HCT116 (cell line): ENCODE results near the gene COL18A1. TPM values are rescaled to one million over a fixed set of nuclear protein-coding genes. Genes with fewer than 3 reads are reported as not detected.

Experiments
- ATAC-seq: fragments of 200-7000 bp; cut with Tn5 transposase; 2 replicates; pipeline ENCODE4 v1.9.1; 2020; ENCODE audit warnings: mild to moderate bottlenecking, moderate library complexity
- BruUV-seq: library from RNA; stranded (reverse); fragments of 400-500 nt; replicated peaks from 2 replicates; lab custom pipeline; 2021; lab: Mats Ljungman, UMichigan
- CTCF ChIA-PET: fragments of 300-600 bp; sonication (Branson Sonifier 250); formaldehyde crosslinking; loops from one replicate; lab custom pipeline; 2021; ENCODE audit warnings: antibody characterized with exemption; lab: Charles Lee
- POLR2A ChIA-PET: fragments of 300-600, 350-600 bp; sonication (Branson Sonifier 250); formaldehyde crosslinking; loops from one replicate; lab custom pipeline; 2021; ENCODE audit warnings: antibody characterized with exemption; lab: Charles Lee
- RAD21 ChIA-PET, 2 experiments: fragments of 300-600 bp; sonication (Branson Sonifier 250); formaldehyde crosslinking; loops; one replicate each; lab custom pipeline; 2023; ENCODE audit warnings: low total read pairs in 2 of 2; ENCODE audit not compliant: uncharacterized antibody in 2 of 2, unreplicated experiment in 2 of 2, low non-redundant PET in 1 of 2; lab: Charles Lee
- DNase-seq: peaks from one replicate; pipeline ENCODE4 v3.0.0-alpha.2; 2010; ENCODE audit warnings: low read depth, low spot score
- H2AFZ ChIP-seq: fragments of 200-600 bp; shearing (Covaris generic), sonication (generic); 2 replicates; pipeline ENCODE4 v1.6.1; 2017; ENCODE audit warnings: low read depth, mixed run types, mixed read lengths, antibody characterized with exemption, low read length; ENCODE audit not compliant: poor library complexity, severe bottlenecking
- H3K27ac ChIP-seq: 2 replicates; pipeline ENCODE4 v1.5.1; 2012; ENCODE audit warnings: low read depth, low read length
- H3K27me3 ChIP-seq: fragments of 200-600 bp; sonication (generic); 2 replicates; pipeline ENCODE4 v1.6.1; 2016; ENCODE audit warnings: mixed run types, low read length, mixed read lengths; ENCODE audit not compliant: insufficient read depth
- H3K36me3 ChIP-seq, 2 experiments: fragments of 200-500 bp in 1 of 2; fragments of 200-600 bp in 1 of 2; sonication (Bioruptor generic) in 1 of 2; sonication (generic) in 1 of 2; 2 replicates each; pipeline versions ENCODE4 v1.5.1 to v1.6.1; 2014 to 2016; ENCODE audit warnings: low read length in 2 of 2, inconsistent platforms in 1 of 2, mixed read lengths in 1 of 2, mixed run types in 1 of 2; ENCODE audit not compliant: insufficient read depth in 2 of 2, control insufficient read depth in 1 of 2
- H3K4me1 ChIP-seq, 2 experiments: fragments of 200-600 bp in 1 of 2; sonication (generic) in 1 of 2; 2 replicates each; pipeline versions ENCODE4 v1.5.1 to v1.6.1; 2012 to 2017; ENCODE audit warnings: low read length in 2 of 2, inconsistent platforms in 1 of 2, mild to moderate bottlenecking in 1 of 2, mixed read lengths in 1 of 2, mixed run types in 1 of 2, moderate library complexity in 1 of 2; ENCODE audit not compliant: insufficient read depth in 2 of 2, control insufficient read depth in 1 of 2
- H3K4me2 ChIP-seq: fragments of 200-600 bp; sonication (generic); 2 replicates; pipeline ENCODE4 v1.6.1; 2017; ENCODE audit warnings: mixed run types, low read length, mixed read lengths
- H3K4me3 ChIP-seq, 2 experiments: fragments of 200-600 bp in 1 of 2; sonication (generic) in 1 of 2; replicated peaks in 1 of 2; 2 replicates each; pipeline ENCODE4 v1.5.1; 2011 to 2016; ENCODE audit warnings: low read length in 2 of 2, control low read depth in 1 of 2, low read depth in 1 of 2, mild to moderate bottlenecking in 1 of 2, mixed read lengths in 1 of 2, mixed run types in 1 of 2
- H3K79me2 ChIP-seq: fragments of 200-600 bp; sonication (generic); 2 replicates; pipeline ENCODE4 v1.6.1; 2017; ENCODE audit warnings: mild to moderate bottlenecking, mixed run types, low read length, moderate library complexity, mixed read lengths; ENCODE audit not compliant: insufficient read depth
- H3K9ac ChIP-seq: fragments of 200-600 bp; sonication (generic); 2 replicates; pipeline ENCODE4 v1.6.1; 2016; ENCODE audit warnings: low read length, mixed read lengths
- H3K9me2 ChIP-seq: fragments of 200-600 bp; sonication (generic), shearing (Covaris generic); 2 replicates; pipeline ENCODE4 v1.6.1; 2017; ENCODE audit warnings: mixed run types, mild to moderate bottlenecking, moderate library complexity; ENCODE audit not compliant: insufficient read depth
- H3K9me3 ChIP-seq, 2 experiments: fragments of 200-500 bp in 1 of 2; fragments of 200-600 bp in 1 of 2; sonication (Bioruptor generic) in 1 of 2; sonication (generic) in 1 of 2; 2 replicates each; pipeline ENCODE4 v1.6.1; 2014 to 2017; ENCODE audit warnings: low read length in 2 of 2, mixed read lengths in 2 of 2, inconsistent platforms in 1 of 2, low read depth in 1 of 2, mild to moderate bottlenecking in 1 of 2, mixed run types in 1 of 2, moderate library complexity in 1 of 2; ENCODE audit not compliant: control insufficient read depth in 1 of 2, insufficient read depth in 1 of 2
- H4K20me1 ChIP-seq: fragments of 200-600 bp; sonication (generic), shearing (Covaris generic); 2 replicates; pipeline ENCODE4 v1.6.1; 2017; ENCODE audit warnings: mixed run types, mild to moderate bottlenecking, moderate library complexity; ENCODE audit not compliant: insufficient read depth
- CBX3 ChIP-seq: IDR thresholded peaks from 2 replicates; pipeline ENCODE4 v1.6.1; 2012; ENCODE audit warnings: low read depth
- EGR1 ChIP-seq: IDR thresholded peaks from 2 replicates; pipeline ENCODE4 v1.6.1; 2012; ENCODE audit warnings: low read depth
- EZH2 ChIP-seq: fragments of 200-600 bp; sonication (generic); IDR thresholded peaks from 2 replicates; pipeline ENCODE4 v1.6.1; 2017; ENCODE audit warnings: antibody characterized with exemption, mixed run types
- POLR2A ChIP-seq: IDR thresholded peaks from 2 replicates; pipeline ENCODE4 v1.7.0; 2011; ENCODE audit warnings: borderline replicate concordance; ENCODE audit not compliant: insufficient read depth, insufficient read length; ENCODE audit errors: extremely low read depth
- POLR2AphosphoS5 ChIP-seq: IDR thresholded peaks from 2 replicates; pipeline ENCODE4 v1.6.1; 2011; ENCODE audit warnings: mild to moderate bottlenecking, low read depth, low read length, moderate library complexity
- SIN3A ChIP-seq: IDR thresholded peaks from 2 replicates; pipeline ENCODE4 v1.6.1; 2012; ENCODE audit warnings: low read depth
- SRF ChIP-seq: IDR thresholded peaks from 2 replicates; pipeline ENCODE4 v1.6.1; 2012; ENCODE audit warnings: low read depth
- YY1 ChIP-seq: IDR thresholded peaks from 2 replicates; pipeline ENCODE4 v1.6.1; 2011; ENCODE audit warnings: low read length, low read depth, moderate library complexity, mild to moderate bottlenecking; ENCODE audit not compliant: insufficient replicate concordance; ENCODE audit errors: extremely low read depth
- ZFX ChIP-seq: fragments of 450-650 bp; IDR thresholded peaks from 2 replicates; pipeline ENCODE4 v1.6.1; 2017
- intact Hi-C: fragments of 100-400 bp; cut with micrococcal nuclease; formaldehyde crosslinking; loops from 2 replicates; pipeline ENCODE4 v1.10.0; 2022
- total RNA-seq: library from RNA; stranded (reverse); gene quantifications from one replicate; pipeline ENCODE4 v1.2.1, GENCODE V29; 2021; ENCODE audit not compliant: unreplicated experiment
- TF ChIP-seq, protein P1 (sequence below): IDR thresholded peaks from 2 replicates; pipeline ENCODE4 v1.6.1; 2012
- TF ChIP-seq, protein P2 (sequence below): IDR thresholded peaks from 2 replicates; pipeline ENCODE4 v1.6.1; 2012; ENCODE audit warnings: low read depth

The COL18A1 gene
- total RNA-seq, 1 experiment from 2014 or later, result 59.5 TPM

DNA sequence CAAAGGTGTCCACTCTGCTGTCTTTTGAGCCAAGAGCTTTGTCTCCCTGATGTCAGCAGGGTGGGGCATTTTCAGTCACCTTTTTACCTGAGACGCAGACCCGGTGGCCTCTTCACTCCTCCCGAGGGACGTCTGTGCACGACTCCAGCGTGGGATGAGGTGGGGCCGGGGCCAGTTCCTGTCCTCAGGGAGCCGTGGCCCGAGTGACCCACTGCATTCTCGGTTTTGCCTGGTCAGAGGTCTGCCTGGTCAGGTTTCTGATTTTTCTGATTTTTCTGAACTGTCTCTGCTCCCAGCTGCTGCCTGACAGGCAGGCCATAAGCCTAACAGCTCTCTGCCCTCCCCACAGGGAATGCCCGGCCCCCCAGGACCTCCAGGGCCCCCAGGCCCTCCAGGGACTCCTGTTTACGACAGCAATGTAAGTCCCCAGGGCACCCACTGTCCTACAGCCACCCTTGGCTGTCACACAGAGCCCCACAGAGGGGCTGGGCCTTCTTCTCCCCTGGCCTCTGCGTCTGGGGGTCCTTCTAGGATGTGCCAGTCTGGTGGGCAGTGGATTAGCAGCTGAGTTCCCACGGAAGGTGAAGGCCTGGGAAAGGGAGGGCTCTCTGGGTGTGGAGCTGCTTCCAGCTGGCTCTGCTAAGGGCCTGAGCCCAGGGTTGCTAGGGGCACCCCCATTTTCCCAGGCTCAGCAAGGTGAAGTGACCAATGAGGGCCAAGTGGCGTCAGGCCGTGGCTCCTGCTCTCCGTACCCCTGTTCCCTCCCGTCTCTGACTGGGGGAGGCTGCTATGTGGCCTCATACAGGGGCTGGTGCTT is 91.4 kb downstream of the COL18A1 start:
- Histone ChIP-seq H3K9me3 (no peaks in the 10 kb centered on the region), H3K9me2 (no peaks in the 10 kb centered on the region), H4K20me1 (no peaks in the 10 kb centered on the region), H3K79me2 (no peaks in the 10 kb centered on the region), H3K4me2 (no peak overlapping the region), H3K27ac (no peak overlapping the region), H3K4me1 (no peaks in the 10 kb centered on the region), H3K27me3 (no peaks in the 10 kb centered on the region), H2AFZ (no peak overlapping the region), H3K9ac (no peak overlapping the region), H3K36me3 (peaks cover 0 to 10% of the 10 kb centered on the region in 2 experiments; a peak in 2 of 4 replicates), H3K4me3 (no peak overlapping the region)
- ChIA-PET POLR2A (no interaction called here), CTCF (no interaction called here), RAD21 (no interaction called here)
- ATAC-seq (no peak), DNase-seq (no peak)
- TF ChIP-seq EGR1 (no peak), POLR2A (no peak), CBX3 (no peak), EZH2 (no peak), POLR2AphosphoS5 (no peak), SRF (no peak), ZFX (no peak), YY1 (no peak), SIN3A (no peak)
- TF ChIP-seq, protein P1, sequence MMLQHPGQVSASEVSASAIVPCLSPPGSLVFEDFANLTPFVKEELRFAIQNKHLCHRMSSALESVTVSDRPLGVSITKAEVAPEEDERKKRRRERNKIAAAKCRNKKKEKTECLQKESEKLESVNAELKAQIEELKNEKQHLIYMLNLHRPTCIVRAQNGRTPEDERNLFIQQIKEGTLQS, result no peak
- TF ChIP-seq, protein P2, sequence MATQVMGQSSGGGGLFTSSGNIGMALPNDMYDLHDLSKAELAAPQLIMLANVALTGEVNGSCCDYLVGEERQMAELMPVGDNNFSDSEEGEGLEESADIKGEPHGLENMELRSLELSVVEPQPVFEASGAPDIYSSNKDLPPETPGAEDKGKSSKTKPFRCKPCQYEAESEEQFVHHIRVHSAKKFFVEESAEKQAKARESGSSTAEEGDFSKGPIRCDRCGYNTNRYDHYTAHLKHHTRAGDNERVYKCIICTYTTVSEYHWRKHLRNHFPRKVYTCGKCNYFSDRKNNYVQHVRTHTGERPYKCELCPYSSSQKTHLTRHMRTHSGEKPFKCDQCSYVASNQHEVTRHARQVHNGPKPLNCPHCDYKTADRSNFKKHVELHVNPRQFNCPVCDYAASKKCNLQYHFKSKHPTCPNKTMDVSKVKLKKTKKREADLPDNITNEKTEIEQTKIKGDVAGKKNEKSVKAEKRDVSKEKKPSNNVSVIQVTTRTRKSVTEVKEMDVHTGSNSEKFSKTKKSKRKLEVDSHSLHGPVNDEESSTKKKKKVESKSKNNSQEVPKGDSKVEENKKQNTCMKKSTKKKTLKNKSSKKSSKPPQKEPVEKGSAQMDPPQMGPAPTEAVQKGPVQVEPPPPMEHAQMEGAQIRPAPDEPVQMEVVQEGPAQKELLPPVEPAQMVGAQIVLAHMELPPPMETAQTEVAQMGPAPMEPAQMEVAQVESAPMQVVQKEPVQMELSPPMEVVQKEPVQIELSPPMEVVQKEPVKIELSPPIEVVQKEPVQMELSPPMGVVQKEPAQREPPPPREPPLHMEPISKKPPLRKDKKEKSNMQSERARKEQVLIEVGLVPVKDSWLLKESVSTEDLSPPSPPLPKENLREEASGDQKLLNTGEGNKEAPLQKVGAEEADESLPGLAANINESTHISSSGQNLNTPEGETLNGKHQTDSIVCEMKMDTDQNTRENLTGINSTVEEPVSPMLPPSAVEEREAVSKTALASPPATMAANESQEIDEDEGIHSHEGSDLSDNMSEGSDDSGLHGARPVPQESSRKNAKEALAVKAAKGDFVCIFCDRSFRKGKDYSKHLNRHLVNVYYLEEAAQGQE, result no peak
- intact Hi-C loops, result no loop called here
- BruUV-seq, result no TSS peak
